Gastroesophageal sphincter (tissue), 3 donors: ENCODE data around the gene ZNF32.

Source experiments
- POLR2A ChIP-seq, 2 donors: fragments of 450-650 bp; IDR thresholded peaks; one replicate each; pipeline ENCODE4 v1.6.1; 2017; ENCODE audit warnings: antibody characterized with exemption in 2 of 2, mild to moderate bottlenecking in 2 of 2, moderate library complexity in 1 of 2
- POLR2AphosphoS5 ChIP-seq: sonication (generic); formaldehyde crosslinking; IDR thresholded peaks from one replicate; pipeline ENCODE4 v1.6.1; 2017; ENCODE audit warnings: antibody characterized with exemption
- TF ChIP-seq, protein P1 (sequence below), 4 experiments: fragments of 200-600 bp in 2 of 4; fragments of 450-650 bp in 2 of 4; sonication (generic) in 1 of 4; IDR thresholded peaks; one replicate each; pipeline ENCODE4 v1.5.1; 2017 to 2019; ENCODE audit warnings: antibody characterized with exemption in 4 of 4, mild to moderate bottlenecking in 2 of 4, moderate library complexity in 2 of 4

DNA sequence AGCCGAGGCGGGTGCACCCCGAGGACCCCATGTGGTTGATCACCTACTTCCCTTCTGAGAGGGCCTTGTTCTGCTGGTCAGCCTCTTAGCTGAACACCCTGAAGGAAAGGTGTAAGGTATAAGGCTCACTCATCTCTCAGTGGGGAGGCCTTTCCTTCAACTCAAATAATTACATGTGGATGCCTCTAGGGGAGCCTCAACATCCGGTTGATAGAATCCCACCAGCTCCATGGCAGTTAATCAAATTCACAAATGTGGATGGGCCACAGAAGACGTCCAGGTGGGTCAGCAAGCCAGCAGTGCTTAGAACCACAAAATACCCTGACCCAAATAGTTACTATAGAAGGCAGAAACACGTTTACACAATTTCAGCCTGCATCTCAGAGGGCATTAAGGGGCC, 37.7 kb upstream of the ZNF32 start:
- TF ChIP-seq, protein P1, sequence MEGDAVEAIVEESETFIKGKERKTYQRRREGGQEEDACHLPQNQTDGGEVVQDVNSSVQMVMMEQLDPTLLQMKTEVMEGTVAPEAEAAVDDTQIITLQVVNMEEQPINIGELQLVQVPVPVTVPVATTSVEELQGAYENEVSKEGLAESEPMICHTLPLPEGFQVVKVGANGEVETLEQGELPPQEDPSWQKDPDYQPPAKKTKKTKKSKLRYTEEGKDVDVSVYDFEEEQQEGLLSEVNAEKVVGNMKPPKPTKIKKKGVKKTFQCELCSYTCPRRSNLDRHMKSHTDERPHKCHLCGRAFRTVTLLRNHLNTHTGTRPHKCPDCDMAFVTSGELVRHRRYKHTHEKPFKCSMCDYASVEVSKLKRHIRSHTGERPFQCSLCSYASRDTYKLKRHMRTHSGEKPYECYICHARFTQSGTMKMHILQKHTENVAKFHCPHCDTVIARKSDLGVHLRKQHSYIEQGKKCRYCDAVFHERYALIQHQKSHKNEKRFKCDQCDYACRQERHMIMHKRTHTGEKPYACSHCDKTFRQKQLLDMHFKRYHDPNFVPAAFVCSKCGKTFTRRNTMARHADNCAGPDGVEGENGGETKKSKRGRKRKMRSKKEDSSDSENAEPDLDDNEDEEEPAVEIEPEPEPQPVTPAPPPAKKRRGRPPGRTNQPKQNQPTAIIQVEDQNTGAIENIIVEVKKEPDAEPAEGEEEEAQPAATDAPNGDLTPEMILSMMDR (IDR thresholded peaks at IDR 0.05), result no peak
- TF ChIP-seq POLR2AphosphoS5 (no peak), POLR2A (IDR thresholded peaks at IDR 0.05) (no peak)
